ENCODE data around the gene OGDH. TPM values are rescaled to one million over a fixed set of nuclear protein-coding genes. Genes with fewer than 3 reads are reported as not detected.
A peak's percentile ranks its signal among the peaks of the same experiment; 100 is the strongest.

Gene OGDH
- polyA plus RNA-seq, 3 donors = 41.0 to 74.1 (median 49.9) TPM

DNA sequence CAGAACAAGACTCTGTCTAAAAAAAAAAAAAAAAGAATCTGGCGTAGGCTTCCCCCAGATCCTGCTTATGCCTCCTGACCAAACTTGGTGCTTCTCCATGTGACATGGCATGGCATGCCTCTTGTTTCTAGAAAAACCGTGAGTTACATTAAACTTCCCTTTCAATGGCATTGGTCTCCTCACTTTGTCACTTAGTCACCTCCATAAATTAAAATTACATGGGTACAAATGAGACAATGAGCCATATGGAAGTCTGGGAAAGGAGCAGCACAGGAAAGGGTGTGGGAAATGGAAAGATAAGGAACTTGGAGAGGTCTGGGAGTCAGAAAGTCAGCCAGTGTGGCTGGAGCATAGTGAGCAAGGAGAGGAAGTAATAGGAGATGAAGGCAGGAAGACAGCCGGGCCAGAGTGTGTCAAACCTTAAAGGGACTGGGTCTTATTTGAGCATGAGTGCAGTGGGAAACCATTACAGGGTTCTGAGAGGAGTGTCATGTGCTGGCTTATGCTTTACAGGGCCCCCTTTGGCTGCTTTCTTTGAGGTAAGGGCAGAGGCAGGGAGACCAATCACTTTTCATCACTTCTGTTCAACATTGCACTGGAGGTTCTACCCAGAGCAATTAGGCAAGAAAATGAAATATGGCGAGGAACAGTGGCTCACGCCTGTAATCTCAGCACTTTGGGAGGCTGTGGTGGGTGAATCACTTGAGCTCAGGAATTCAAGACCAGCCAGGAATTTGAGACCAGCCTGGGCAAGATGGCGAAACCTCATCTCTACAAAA, 120.9 kb downstream of the OGDH start:
- no peaks in the 10 kb centered on the region for H3K9me3 ChIP-seq (replicated peaks in 1 of 2; ENCODE audit: control insufficient read depth in 1 of 2, insufficient read depth in 1 of 2, low read length in 2 of 2)
- H3K36me3 ChIP-seq (replicated peaks in 1 of 2; ENCODE audit: control insufficient read depth in 1 of 2, insufficient read depth in 2 of 2, low read length in 2 of 2) = no peaks in the 10 kb centered on the region
- H2AFZ ChIP-seq (ENCODE audit: insufficient read depth, low read depth, low read length, poor library complexity, severe bottlenecking) = peak overlapping the region; percentile 60
- peaks cover 6 to 9% of the 10 kb centered on the region in 2 donors for H3K4me1 ChIP-seq (ENCODE audit: control insufficient read depth in 1 of 2, insufficient read depth in 2 of 2, low read length in 2 of 2)
- H4K20me1 ChIP-seq (ENCODE audit: insufficient read depth, low read length) = no peaks in the 10 kb centered on the region
- intact Hi-C loops (cut with micrococcal nuclease) = no loop called here
- peak overlapping the region in 1 of 2 donors; percentile 43 for H3K27ac ChIP-seq (ENCODE audit: low read depth in 1 of 2, low read length in 2 of 2)
- H3K4me2 ChIP-seq (replicated peaks; ENCODE audit: extremely low read depth, low read length, poor library complexity, severe bottlenecking) = peak overlapping the region; percentile 11
- Mint-ChIP-seq H3K4me1 (peaks cover 8% of the 10 kb centered on the region), H3K36me3 (no peaks in the 10 kb centered on the region), H3K27me3 (ENCODE audit: low read depth in 3 of 3) (peaks cover 0 to 1% (median 0%) of the 10 kb centered on the region in 3 donors), H3K4me3 (peak overlapping the region in 1 of 2 donors; percentile 78), H3K9me3 (peaks cover 0 to 5% (median 0%) of the 10 kb centered on the region in 7 donors), H3K27ac (peak overlapping the region; percentile 49 to 81 (median 73))
- no peak for TF ChIP-seq CTCF (IDR thresholded peaks at IDR 0.05)
- WGBS (ENCODE audit: insufficient coverage) = 30% methylated on average over 2 of the region's 6 CpGs
- no peaks in the 10 kb centered on the region for H3K27me3 ChIP-seq (ENCODE audit: control insufficient read depth in 2 of 2, insufficient read depth in 2 of 2, low read length in 2 of 2)
- peak in 1 of 3 donors; percentile 24 for DNase-seq
- H3K9ac ChIP-seq (ENCODE audit: insufficient read depth, low read length, poor library complexity, severe bottlenecking) = no peak overlapping the region
- H3K79me2 ChIP-seq (ENCODE audit: insufficient read depth, low read length) = no peaks in the 10 kb centered on the region
- no peak overlapping the region for H3K4me3 ChIP-seq (replicated peaks in 1 of 3; ENCODE audit: low read depth in 2 of 3, low read length in 3 of 3)

DNA sequence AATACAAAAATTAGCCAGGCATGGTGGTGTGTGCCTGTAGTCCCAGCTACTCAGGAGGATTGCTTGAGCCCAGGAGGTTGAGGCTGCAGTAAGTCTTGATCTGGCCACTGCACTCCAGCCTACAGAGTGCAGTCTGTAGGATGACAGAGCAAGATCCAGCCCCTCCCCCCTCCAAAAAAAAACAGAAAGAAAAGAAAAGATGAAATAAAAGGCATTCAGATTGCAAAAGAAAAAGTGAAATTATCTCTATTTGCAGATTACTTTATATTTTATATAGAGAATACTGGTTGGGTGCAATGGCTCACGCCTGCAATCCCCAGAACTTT, 121.5 kb downstream of the OGDH start:
- Mint-ChIP-seq H3K9me3 (peaks cover 0 to 5% (median 0%) of the 10 kb centered on the region in 7 donors), H3K4me1 (peaks cover 8% of the 10 kb centered on the region), H3K27ac (no peak overlapping the region), H3K27me3 (ENCODE audit: low read depth in 3 of 3) (peaks cover 0 to 1% (median 0%) of the 10 kb centered on the region in 3 donors), H3K36me3 (no peaks in the 10 kb centered on the region), H3K4me3 (no peak overlapping the region)
- intact Hi-C loops (cut with micrococcal nuclease) = no loop called here
- Histone ChIP-seq H3K9me3 (replicated peaks in 1 of 2; ENCODE audit: control insufficient read depth in 1 of 2, insufficient read depth in 1 of 2, low read length in 2 of 2) (no peaks in the 10 kb centered on the region), H3K9ac (ENCODE audit: insufficient read depth, low read length, poor library complexity, severe bottlenecking) (no peak overlapping the region), H3K27me3 (ENCODE audit: control insufficient read depth in 2 of 2, insufficient read depth in 2 of 2, low read length in 2 of 2) (no peaks in the 10 kb centered on the region), H3K4me3 (replicated peaks in 1 of 3; ENCODE audit: low read depth in 2 of 3, low read length in 3 of 3) (no peak overlapping the region), H3K4me1 (ENCODE audit: control insufficient read depth in 1 of 2, insufficient read depth in 2 of 2, low read length in 2 of 2) (peaks cover 6 to 9% of the 10 kb centered on the region in 2 donors), H3K4me2 (replicated peaks; ENCODE audit: extremely low read depth, low read length, poor library complexity, severe bottlenecking) (no peak overlapping the region), H2AFZ (ENCODE audit: insufficient read depth, low read depth, low read length, poor library complexity, severe bottlenecking) (no peak overlapping the region), H4K20me1 (ENCODE audit: insufficient read depth, low read length) (no peaks in the 10 kb centered on the region), H3K79me2 (ENCODE audit: insufficient read depth, low read length) (no peaks in the 10 kb centered on the region), H3K36me3 (replicated peaks in 1 of 2; ENCODE audit: control insufficient read depth in 1 of 2, insufficient read depth in 2 of 2, low read length in 2 of 2) (no peaks in the 10 kb centered on the region), H3K27ac (ENCODE audit: low read depth in 1 of 2, low read length in 2 of 2) (no peak overlapping the region)
- DNase-seq = no peak
- no peak for TF ChIP-seq CTCF (IDR thresholded peaks at IDR 0.05)
- no CpG with 5 or more reads among the region's 1 CpG for WGBS (ENCODE audit: insufficient coverage)

Data from CD14-positive monocyte (primary cell).